ENCODE data around the gene MYORG. TPM values are rescaled to one million over a fixed set of nuclear protein-coding genes. Genes with fewer than 3 reads are reported as not detected.

Gene MYORG
- total and polyA plus RNA-seq, 8 donors = 0.76 to 31.3 (median 14.4) TPM

DNA sequence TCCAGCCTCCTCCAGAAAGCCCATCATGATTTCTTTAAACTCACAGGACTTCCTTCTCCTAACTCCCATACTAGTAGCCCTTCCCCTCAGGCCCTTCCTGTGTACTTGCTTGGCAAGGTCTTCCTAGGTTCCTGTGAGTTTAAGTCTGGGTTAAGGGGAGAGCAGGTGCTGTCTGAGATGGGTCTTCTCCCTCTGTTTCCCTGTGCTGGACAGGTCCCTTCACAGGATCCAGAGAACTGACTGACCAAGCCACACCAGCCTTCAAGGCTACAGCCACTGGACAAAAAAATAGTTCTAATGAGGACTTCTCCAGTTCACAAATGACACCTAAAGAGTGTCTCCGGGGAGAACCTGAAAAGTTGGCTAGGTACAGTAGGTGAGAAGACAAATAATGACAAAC is 29.5 kb upstream of the MYORG start:
- H3K9me3 ChIP-seq = no peaks in the 10 kb centered on the region
- H3K36me3 ChIP-seq = peaks cover 14 to 42% (median 40%) of the 10 kb centered on the region in 4 donors
- no peaks in the 10 kb centered on the region for H3K4me1 ChIP-seq
- H3K27me3 ChIP-seq = no peaks in the 10 kb centered on the region
- H3K4me3 ChIP-seq = no peak overlapping the region
- no peak overlapping the region for H3K27ac ChIP-seq
- DNase-seq = no peak
- 56 to 77% (median 73%) methylated on average over 1 of the region's 1 CpG for WGBS, 5 donors
- TF ChIP-seq POLR2A (IDR thresholded peaks at IDR 0.05) (no peak), EP300 (IDR thresholded peaks at IDR 0.05) (no peak), POLR2AphosphoS5 (IDR thresholded peaks at IDR 0.05) (no peak)
- TF ChIP-seq, protein P1, sequence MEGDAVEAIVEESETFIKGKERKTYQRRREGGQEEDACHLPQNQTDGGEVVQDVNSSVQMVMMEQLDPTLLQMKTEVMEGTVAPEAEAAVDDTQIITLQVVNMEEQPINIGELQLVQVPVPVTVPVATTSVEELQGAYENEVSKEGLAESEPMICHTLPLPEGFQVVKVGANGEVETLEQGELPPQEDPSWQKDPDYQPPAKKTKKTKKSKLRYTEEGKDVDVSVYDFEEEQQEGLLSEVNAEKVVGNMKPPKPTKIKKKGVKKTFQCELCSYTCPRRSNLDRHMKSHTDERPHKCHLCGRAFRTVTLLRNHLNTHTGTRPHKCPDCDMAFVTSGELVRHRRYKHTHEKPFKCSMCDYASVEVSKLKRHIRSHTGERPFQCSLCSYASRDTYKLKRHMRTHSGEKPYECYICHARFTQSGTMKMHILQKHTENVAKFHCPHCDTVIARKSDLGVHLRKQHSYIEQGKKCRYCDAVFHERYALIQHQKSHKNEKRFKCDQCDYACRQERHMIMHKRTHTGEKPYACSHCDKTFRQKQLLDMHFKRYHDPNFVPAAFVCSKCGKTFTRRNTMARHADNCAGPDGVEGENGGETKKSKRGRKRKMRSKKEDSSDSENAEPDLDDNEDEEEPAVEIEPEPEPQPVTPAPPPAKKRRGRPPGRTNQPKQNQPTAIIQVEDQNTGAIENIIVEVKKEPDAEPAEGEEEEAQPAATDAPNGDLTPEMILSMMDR (IDR thresholded peaks at IDR 0.05) = no peak
- intact Hi-C loops (cut with DNase I; ENCODE audit: low total_unique reads) = loop anchor here (10.0 kb wide), 1 partner anchor 179 kb away; the partner anchor contains the start of gene CNTFR

DNA sequence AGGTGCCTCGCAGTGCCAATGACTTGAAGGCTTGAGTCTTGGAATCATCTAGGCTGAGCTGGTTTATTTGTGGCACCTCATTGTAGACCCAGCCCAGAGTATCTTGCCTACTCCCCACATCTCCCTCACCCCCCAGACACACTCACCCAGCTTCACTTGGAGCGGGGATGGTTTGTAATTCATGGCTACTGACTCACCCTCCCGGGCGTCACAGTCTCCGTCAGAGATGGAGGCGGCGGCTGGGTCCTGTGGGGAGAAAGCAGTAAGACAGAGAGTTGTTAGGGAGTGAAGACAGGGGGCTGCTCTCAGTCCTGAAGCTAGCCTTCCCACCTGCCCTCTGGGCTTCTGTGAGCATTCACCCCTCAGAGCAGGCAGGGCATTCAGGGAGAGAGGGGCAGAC is 29.0 kb upstream of the MYORG start:
- intact Hi-C loops (cut with DNase I; ENCODE audit: low total_unique reads) = loop anchor here (10.0 kb wide), 1 partner anchor 179 kb away; the partner anchor contains the start of gene CNTFR
- DNase-seq = no peak
- WGBS, 5 donors = 90 to 96% (median 92%) methylated on average over 7 of the region's 7 CpGs
- Histone ChIP-seq H3K27me3 (no peaks in the 10 kb centered on the region), H3K27ac (no peak overlapping the region), H3K4me3 (no peak overlapping the region), H3K4me1 (no peaks in the 10 kb centered on the region), H3K9me3 (no peaks in the 10 kb centered on the region), H3K36me3 (peaks cover 19 to 47% (median 45%) of the 10 kb centered on the region in 4 donors)
- TF ChIP-seq POLR2A (IDR thresholded peaks at IDR 0.05) = no peak
- TF ChIP-seq EP300 (IDR thresholded peaks at IDR 0.05) = no peak
- no peak for TF ChIP-seq POLR2AphosphoS5 (IDR thresholded peaks at IDR 0.05)
- TF ChIP-seq, protein P1 (IDR thresholded peaks at IDR 0.05) = no peak

DNA sequence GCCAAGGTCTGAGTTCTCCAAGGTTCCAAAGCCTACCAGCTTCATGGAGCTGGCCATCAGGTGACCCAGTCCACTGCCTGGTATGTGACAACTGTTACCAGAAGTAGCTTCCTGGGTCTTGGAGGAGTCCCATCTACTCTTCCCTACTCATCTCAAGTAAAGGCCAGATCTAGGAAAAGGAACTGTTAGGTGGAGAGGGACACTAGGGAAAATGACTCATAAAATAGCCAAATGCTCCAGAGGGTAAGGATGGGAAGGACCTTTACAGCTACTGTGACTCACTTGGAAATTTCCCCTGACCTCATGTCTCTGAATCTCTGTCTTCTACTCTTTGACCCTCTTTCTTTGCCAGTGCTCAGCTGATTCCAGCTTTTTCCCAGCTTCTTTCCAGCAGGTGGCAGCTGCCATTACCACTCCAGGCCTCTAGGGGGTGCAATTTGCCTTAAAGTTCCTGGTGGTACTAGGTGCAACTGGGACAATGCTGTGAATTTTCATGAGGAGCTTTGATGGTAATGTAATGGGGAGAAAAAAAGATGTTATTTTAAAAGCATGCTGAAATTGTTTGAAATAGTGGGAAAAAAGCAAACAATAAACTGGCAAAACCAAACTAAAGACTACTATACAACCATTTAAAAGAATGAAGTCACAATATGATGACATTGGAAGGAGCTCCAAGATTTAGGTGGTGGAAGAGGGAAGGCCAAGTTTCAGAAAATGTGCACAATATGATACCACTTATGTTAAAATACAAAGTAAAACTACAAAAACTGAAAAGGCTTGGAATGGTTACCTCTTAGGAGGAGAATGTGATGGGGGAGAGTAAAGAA is 27.1 kb upstream of the MYORG start:
- TF ChIP-seq EP300 (IDR thresholded peaks at IDR 0.05) (no peak), POLR2A (IDR thresholded peaks at IDR 0.05) (no peak), POLR2AphosphoS5 (IDR thresholded peaks at IDR 0.05) (peak in 1 of 3 donors; percentile 17)
- TF ChIP-seq, protein P1 (IDR thresholded peaks at IDR 0.05) = peak in 6 of 7 experiments; percentile 25 to 99 (median 96)
- H3K36me3 ChIP-seq = peaks cover 29 to 65% (median 65%) of the 10 kb centered on the region in 4 donors
- no peaks in the 10 kb centered on the region for H3K4me1 ChIP-seq
- no peaks in the 10 kb centered on the region for H3K9me3 ChIP-seq
- peak; percentile 77 to 81 for DNase-seq
- H3K4me3 ChIP-seq = no peak overlapping the region
- no peaks in the 10 kb centered on the region for H3K27me3 ChIP-seq
- no peak overlapping the region for H3K27ac ChIP-seq
- intact Hi-C loops (cut with DNase I; ENCODE audit: low total_unique reads) = loop anchor here (10.0 kb wide), 1 partner anchor 181 kb away; the partner anchor contains the start of gene CNTFR

DNA sequence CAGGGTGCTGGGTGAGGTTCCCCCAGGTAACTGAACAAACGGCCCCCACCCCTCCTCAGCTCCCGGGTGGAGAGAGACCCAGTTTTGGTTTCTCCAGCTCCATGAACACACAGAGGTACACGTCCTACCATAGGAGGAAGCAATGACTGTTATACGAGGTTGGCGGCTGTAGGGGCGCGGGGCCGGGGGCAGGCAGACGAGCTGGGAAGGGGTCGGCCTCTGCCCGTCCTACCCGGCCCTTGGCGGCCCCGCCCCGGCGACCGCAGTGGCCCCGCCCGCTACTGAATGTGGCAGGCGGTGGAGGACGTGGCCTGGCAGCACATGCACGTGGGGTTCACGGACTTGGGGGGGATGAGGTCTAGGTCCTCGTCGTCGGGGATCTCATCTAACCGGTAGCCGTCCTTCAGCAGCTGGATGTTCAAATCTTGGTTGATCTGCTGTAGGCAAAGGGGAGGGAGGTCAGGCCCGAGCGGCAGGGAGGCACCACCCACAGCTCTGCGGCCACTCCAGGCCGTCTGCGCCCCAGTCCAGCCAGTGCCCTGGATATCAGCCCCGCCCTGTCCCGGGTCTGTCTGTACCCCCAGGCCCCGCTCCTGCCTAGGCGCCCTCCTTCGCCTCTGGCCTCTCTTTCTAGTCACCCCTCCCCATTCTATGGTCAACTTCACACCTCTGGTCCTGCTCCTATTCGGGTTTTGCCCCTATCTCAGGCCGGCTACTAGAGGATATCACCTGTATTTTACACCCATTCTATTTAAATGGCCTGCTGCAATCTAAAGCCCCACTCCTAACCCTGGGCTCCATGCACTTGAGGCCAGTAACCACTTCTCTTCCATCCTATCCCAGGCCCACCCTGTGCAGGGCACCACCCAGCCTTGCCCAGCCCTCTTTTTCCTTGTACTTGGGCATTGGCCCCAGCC is 24.2 kb upstream of the MYORG start:
- no peaks in the 10 kb centered on the region for H3K27me3 ChIP-seq
- TF ChIP-seq, protein P1 (IDR thresholded peaks at IDR 0.05) = no peak
- TF ChIP-seq EP300 (IDR thresholded peaks at IDR 0.05) (no peak), POLR2A (IDR thresholded peaks at IDR 0.05) (no peak), POLR2AphosphoS5 (IDR thresholded peaks at IDR 0.05) (no peak)
- no peak for DNase-seq
- H3K4me1 ChIP-seq = no peaks in the 10 kb centered on the region
- H3K27ac ChIP-seq = no peak overlapping the region
- H3K9me3 ChIP-seq = no peaks in the 10 kb centered on the region
- H3K36me3 ChIP-seq = peaks cover 30 to 82% (median 75%) of the 10 kb centered on the region in 4 donors
- H3K4me3 ChIP-seq = no peak overlapping the region
- WGBS, 5 donors = 76 to 86% (median 80%) methylated on average over 31 to 40 of the region's 40 CpGs
- intact Hi-C loops (cut with DNase I; ENCODE audit: low total_unique reads) = loop anchor here (10.0 kb wide), 1 partner anchor 184 kb away; the partner anchor contains the start of gene CNTFR

Measured in stomach (tissue), 9 donors.